MCF 10A (cell line): Measurements from ENCODE around the gene PMEPA1. TPM values are rescaled to one million over a fixed set of nuclear protein-coding genes. Genes with fewer than 3 reads are reported as not detected.

ENCODE experiments used
- BruUV-seq: library from RNA; stranded (reverse); fragments of 400-500 nt; replicated peaks from 2 replicates; lab custom pipeline; 2021; lab: Mats Ljungman, UMichigan
- CTCF ChIA-PET: fragments of 300-600 bp; sonication (Branson Sonifier 250); formaldehyde crosslinking; extraction: SDS; loops from one replicate; lab custom pipeline; 2021; ENCODE audit warnings: antibody characterized with exemption, inconsistent platforms; lab: Yijun Ruan, JAX
- POLR2A ChIA-PET: fragments of 300-600, 350-650 bp; sonication (Branson Sonifier 250); formaldehyde crosslinking; extraction: SDS; loops from one replicate; lab custom pipeline; 2020; ENCODE audit warnings: antibody characterized with exemption, inconsistent platforms; lab: Yijun Ruan, JAX
- DNase-seq: peaks from one replicate; pipeline ENCODE4 v3.0.0-alpha.2; 2018; ENCODE audit not compliant: unreplicated experiment
- H3K27ac Mint-ChIP-seq: one replicate; pipeline ENCODE4 v1.8.0; 2022; ENCODE audit warnings: mild to moderate bottlenecking, low read depth, mixed read lengths; ENCODE audit not compliant: unreplicated experiment
- H3K27me3 Mint-ChIP-seq: one replicate; pipeline ENCODE4 v1.8.0; 2022; ENCODE audit warnings: mixed read lengths; ENCODE audit not compliant: insufficient read depth, unreplicated experiment
- H3K36me3 Mint-ChIP-seq: one replicate; pipeline ENCODE4 v1.8.0; 2022; ENCODE audit warnings: mild to moderate bottlenecking, moderate library complexity, mixed read lengths; ENCODE audit not compliant: insufficient read depth, unreplicated experiment
- H3K4me1 Mint-ChIP-seq: one replicate; pipeline ENCODE4 v1.8.0; 2022; ENCODE audit warnings: mixed read lengths; ENCODE audit not compliant: insufficient read depth, unreplicated experiment
- H3K4me3 Mint-ChIP-seq: one replicate; pipeline ENCODE4 v1.8.0; 2022; ENCODE audit warnings: mild to moderate bottlenecking, moderate library complexity, mixed read lengths; ENCODE audit not compliant: unreplicated experiment
- H3K9me3 Mint-ChIP-seq: one replicate; pipeline ENCODE4 v1.8.0; 2022; ENCODE audit warnings: mixed read lengths; ENCODE audit not compliant: unreplicated experiment
- intact Hi-C: fragments of 100-400 bp; cut with micrococcal nuclease; formaldehyde crosslinking; loops from 2 replicates; pipeline ENCODE4 v1.14.1; 2022
- total RNA-seq: library from RNA; stranded (reverse); gene quantifications from 2 replicates; pipeline ENCODE4 v1.2.3, GENCODE V29; 2022
- TF ChIP-seq, protein P1 (sequence below): fragments of 200-600 bp; IDR thresholded peaks from one replicate; pipeline ENCODE4 v1.8.0; 2022; ENCODE audit warnings: antibody characterized with exemption, mild to moderate bottlenecking; ENCODE audit not compliant: unreplicated experiment

Gene PMEPA1
- total RNA-seq, 1 experiment from 2014 or later: 68.5 TPM

DNA sequence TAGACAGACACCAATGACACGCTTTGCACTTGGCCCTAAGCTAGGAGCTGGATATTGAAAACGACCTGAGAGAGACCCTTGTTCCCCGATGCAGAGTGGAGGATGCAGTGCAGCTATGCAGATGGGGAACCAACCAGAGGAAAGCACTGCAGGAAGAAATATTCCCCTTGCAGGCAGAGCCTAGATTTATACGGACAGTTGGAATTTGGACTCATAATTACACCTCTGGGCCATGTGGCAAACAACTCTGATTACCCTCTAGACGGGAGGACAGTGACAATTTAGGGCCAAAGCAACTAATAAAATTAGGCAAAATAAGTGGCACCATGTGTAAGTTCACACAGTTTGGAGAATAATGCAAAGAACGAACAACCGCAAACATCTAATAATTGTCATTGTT, 12.3 kb downstream of the PMEPA1 start:
- ChIA-PET POLR2A (interaction anchor here (0.5 to 9.3 kb wide), 18 partner anchors 10 to 438 kb away, joined by 3 to 185 read pairs (median 6); partner anchors contain the start of genes PMEPA1 and RBM38), CTCF (interaction anchor here (0.5 to 2.9 kb wide), 8 partner anchors 10 to 559 kb away, joined by 3 to 21 read pairs (median 4); no protein-coding TSS in a partner anchor)
- Mint-ChIP-seq H3K27ac (peak overlapping the region; percentile 66), H3K27me3 (no peaks in the 10 kb centered on the region), H3K4me1 (peaks cover 50% of the 10 kb centered on the region), H3K4me3 (no peak overlapping the region), H3K9me3 (no peaks in the 10 kb centered on the region), H3K36me3 (peaks cover 6% of the 10 kb centered on the region)
- intact Hi-C loops: loop anchor here (5.0 to 10.0 kb wide), 3 partner anchors 40 to 295 kb away; no protein-coding TSS in a partner anchor
- no peak for DNase-seq
- no TSS peak for BruUV-seq
- TF ChIP-seq, protein P1, sequence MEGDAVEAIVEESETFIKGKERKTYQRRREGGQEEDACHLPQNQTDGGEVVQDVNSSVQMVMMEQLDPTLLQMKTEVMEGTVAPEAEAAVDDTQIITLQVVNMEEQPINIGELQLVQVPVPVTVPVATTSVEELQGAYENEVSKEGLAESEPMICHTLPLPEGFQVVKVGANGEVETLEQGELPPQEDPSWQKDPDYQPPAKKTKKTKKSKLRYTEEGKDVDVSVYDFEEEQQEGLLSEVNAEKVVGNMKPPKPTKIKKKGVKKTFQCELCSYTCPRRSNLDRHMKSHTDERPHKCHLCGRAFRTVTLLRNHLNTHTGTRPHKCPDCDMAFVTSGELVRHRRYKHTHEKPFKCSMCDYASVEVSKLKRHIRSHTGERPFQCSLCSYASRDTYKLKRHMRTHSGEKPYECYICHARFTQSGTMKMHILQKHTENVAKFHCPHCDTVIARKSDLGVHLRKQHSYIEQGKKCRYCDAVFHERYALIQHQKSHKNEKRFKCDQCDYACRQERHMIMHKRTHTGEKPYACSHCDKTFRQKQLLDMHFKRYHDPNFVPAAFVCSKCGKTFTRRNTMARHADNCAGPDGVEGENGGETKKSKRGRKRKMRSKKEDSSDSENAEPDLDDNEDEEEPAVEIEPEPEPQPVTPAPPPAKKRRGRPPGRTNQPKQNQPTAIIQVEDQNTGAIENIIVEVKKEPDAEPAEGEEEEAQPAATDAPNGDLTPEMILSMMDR: no peak

DNA sequence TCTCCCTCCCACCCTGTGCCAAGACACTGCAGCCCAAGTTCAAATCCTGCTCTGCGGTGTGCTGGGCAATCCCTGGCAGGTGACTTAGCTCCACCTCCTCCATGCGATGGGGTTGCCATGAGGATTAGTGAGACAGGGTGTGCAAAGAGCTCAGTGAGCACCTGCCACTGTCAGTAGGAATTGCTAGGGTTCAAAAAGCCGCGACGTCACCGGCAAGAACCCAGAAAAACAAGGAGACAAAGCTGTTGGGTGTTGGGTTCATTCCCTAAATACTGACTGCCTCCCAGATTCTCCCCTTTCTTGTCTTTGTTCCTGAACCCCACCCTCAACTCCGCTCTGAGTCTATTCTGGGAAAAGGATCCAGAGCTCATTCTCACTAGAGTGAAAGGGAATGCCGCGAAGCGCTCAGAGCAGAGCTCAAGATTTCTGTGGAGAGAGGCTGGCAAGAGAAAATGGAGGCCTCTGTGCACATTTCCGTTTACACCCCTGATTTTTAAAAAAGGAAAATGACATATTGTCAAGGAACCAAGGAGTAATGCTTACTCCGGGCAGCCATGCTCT, 13.3 kb downstream of the PMEPA1 start:
- H3K9me3 Mint-ChIP-seq: no peaks in the 10 kb centered on the region
- TF ChIP-seq, protein P1: no peak
- intact Hi-C loops: loop anchor here (5.0 to 10.0 kb wide), 3 partner anchors 39 to 296 kb away; no protein-coding TSS in a partner anchor
- H3K27ac Mint-ChIP-seq: peak overlapping the region; percentile 27
- ChIA-PET POLR2A (interaction anchor here (0.6 to 9.3 kb wide), 8 partner anchors 13 to 384 kb away, joined by 3 to 185 read pairs (median 3); partner anchors contain the start of genes PMEPA1 and RBM38), CTCF (interaction anchor here (0.6 to 2.4 kb wide), 3 partner anchors 54 to 483 kb away, joined by 3 to 13 read pairs (median 10); no protein-coding TSS in a partner anchor)
- peaks cover 4% of the 10 kb centered on the region for H3K36me3 Mint-ChIP-seq
- H3K4me1 Mint-ChIP-seq: peaks cover 46% of the 10 kb centered on the region
- no peaks in the 10 kb centered on the region for H3K27me3 Mint-ChIP-seq
- BruUV-seq: no TSS peak
- no peak overlapping the region for H3K4me3 Mint-ChIP-seq
- DNase-seq: no peak

DNA sequence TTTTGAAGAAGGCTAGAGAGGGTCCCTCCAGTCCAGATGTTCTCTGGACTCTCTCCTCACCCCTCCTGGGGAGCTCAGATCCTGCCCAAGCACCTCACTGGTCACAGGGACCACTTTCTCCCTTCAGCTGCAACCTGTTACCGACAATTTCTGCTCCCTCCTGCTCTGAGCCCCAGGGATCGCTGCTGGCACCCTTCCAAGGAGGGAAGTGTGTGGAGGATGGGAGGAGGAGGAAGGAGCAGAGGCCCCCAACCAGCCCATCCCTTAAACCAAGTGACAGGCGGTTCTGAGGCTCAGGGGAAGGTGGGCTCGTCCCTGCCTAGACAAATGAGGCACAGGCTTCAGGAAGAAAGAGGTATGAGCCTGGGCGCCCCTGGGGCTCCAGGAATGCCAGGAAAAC, 13.9 kb downstream of the PMEPA1 start:
- H3K27ac Mint-ChIP-seq: no peak overlapping the region
- DNase-seq: no peak
- POLR2A ChIA-PET: interaction anchor here (0.6 to 9.3 kb wide), 7 partner anchors 14 to 385 kb away, joined by 3 to 185 read pairs (median 3); partner anchors contain the start of gene PMEPA1
- intact Hi-C loops: loop anchor here (5.0 to 10.0 kb wide), 3 partner anchors 39 to 296 kb away; no protein-coding TSS in a partner anchor
- no peaks in the 10 kb centered on the region for H3K9me3 Mint-ChIP-seq
- no peaks in the 10 kb centered on the region for H3K36me3 Mint-ChIP-seq
- TF ChIP-seq, protein P1: no peak
- CTCF ChIA-PET: interaction anchor here (0.6 to 2.4 kb wide), 6 partner anchors 14 to 484 kb away, joined by 3 to 13 read pairs (median 7); no protein-coding TSS in a partner anchor
- no TSS peak for BruUV-seq
- no peaks in the 10 kb centered on the region for H3K27me3 Mint-ChIP-seq
- peaks cover 46% of the 10 kb centered on the region for H3K4me1 Mint-ChIP-seq
- no peak overlapping the region for H3K4me3 Mint-ChIP-seq

DNA sequence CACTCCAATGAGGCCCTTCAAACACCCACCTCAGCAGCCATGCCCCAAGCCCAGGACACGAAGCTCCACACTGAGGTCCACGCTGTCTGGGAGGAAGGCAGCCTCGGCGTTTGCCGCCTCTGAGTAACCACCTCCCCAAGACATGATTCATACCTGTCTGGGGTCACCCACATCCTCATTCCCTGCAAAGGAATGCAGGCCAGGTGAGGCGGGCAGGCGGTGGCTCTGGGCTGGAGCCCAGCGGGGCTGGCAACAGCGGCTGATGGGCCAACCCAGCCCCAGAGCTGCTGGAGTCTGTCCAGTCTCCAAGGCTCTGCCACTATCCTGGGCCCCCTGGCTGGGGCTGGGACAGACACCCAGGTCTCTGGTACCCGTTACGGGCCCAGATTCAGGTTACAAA, 14.8 kb downstream of the PMEPA1 start:
- Mint-ChIP-seq H3K4me3 (peak overlapping the region; percentile 28), H3K9me3 (no peaks in the 10 kb centered on the region), H3K36me3 (peaks cover 3% of the 10 kb centered on the region), H3K27ac (peak overlapping the region; percentile 79), H3K27me3 (no peaks in the 10 kb centered on the region), H3K4me1 (peaks cover 46% of the 10 kb centered on the region)
- TF ChIP-seq, protein P1: no peak
- no TSS peak for BruUV-seq
- CTCF ChIA-PET: interaction anchor here (0.5 to 2.6 kb wide), 6 partner anchors 13 to 487 kb away, joined by 4 to 13 read pairs (median 7); no protein-coding TSS in a partner anchor
- DNase-seq: peak; percentile 85
- POLR2A ChIA-PET: interaction anchor here (0.8 to 9.3 kb wide), 7 partner anchors 15 to 417 kb away, joined by 3 to 185 read pairs (median 11); partner anchors contain the start of gene PMEPA1
- intact Hi-C loops: loop anchor here (5.0 to 10.0 kb wide), 3 partner anchors 38 to 297 kb away; no protein-coding TSS in a partner anchor
